HG03175 (cell line): Measurements from ENCODE around the gene OVCH1.

Source experiments
- ATAC-seq: cut with Tn5 transposase; IDR thresholded peaks from one replicate; pipeline ENCODE4 v1.9.1; 2021; ENCODE audit warnings: mild to moderate bottlenecking, moderate library complexity; ENCODE audit not compliant: unreplicated experiment

Gene OVCH1

GRCh38 chr12:29497588-29497987, at the start of gene OVCH1:
Gene OVCH1 (minus strand): TSS chr12:29497686. CDS start chr12:29497686, 0 bp downstream.
- ATAC-seq = no peak

- no peak for ATAC-seq
Observed at GRCh38 chr12:29547151-29547632, 49.7 kb upstream of the OVCH1 start.

- ATAC-seq = no peak
Observed at GRCh38 chr12:29546000-29546399, 48.5 kb upstream of the OVCH1 start.

- ATAC-seq = no peak
Observed at GRCh38 chr12:29545102-29545467, 47.6 kb upstream of the OVCH1 start.

GRCh38 chr12:29544428-29545101, 47.1 kb upstream of the OVCH1 start:
- ATAC-seq = no peak

GRCh38 chr12:29543036-29543435, 45.5 kb upstream of the OVCH1 start:
- no peak for ATAC-seq

- no peak for ATAC-seq
Observed at GRCh38 chr12:29537298-29537697, 39.8 kb upstream of the OVCH1 start.

- no peak for ATAC-seq
Observed at GRCh38 chr12:29534935-29535334, 37.4 kb upstream of the OVCH1 start.

- ATAC-seq = no peak
Observed at GRCh38 chr12:29533815-29534489, 36.5 kb upstream of the OVCH1 start.

GRCh38 chr12:29531471-29531870, 34.0 kb upstream of the OVCH1 start:
- no peak for ATAC-seq

- no peak for ATAC-seq
Observed at GRCh38 chr12:29530436-29530835, 33.0 kb upstream of the OVCH1 start.

- no peak for ATAC-seq
Observed at GRCh38 chr12:29528161-29528560, 30.7 kb upstream of the OVCH1 start.

- no peak for ATAC-seq
Observed at GRCh38 chr12:29521951-29522350, 24.5 kb upstream of the OVCH1 start.

- no peak for ATAC-seq
Observed at GRCh38 chr12:29519585-29520182, 22.2 kb upstream of the OVCH1 start.

- no peak for ATAC-seq
Observed at GRCh38 chr12:29518407-29518806, 20.9 kb upstream of the OVCH1 start.

GRCh38 chr12:29517264-29517663, 19.8 kb upstream of the OVCH1 start:
- ATAC-seq = no peak

GRCh38 chr12:29516431-29516875, 19.0 kb upstream of the OVCH1 start:
- ATAC-seq = no peak

GRCh38 chr12:29510591-29511185, 13.2 kb upstream of the OVCH1 start:
- ATAC-seq = no peak

- no peak for ATAC-seq
Observed at GRCh38 chr12:29509503-29509902, 12.0 kb upstream of the OVCH1 start.

GRCh38 chr12:29508949-29509348, 11.5 kb upstream of the OVCH1 start:
- ATAC-seq = no peak

- ATAC-seq = no peak
Observed at GRCh38 chr12:29505122-29505521, 7.6 kb upstream of the OVCH1 start.

GRCh38 chr12:29503283-29503682, 5.8 kb upstream of the OVCH1 start:
- ATAC-seq = no peak
